CD4-positive, alpha-beta T cell (primary cell): Measurements from ENCODE around the gene HS6ST2. TPM values are rescaled to one million over a fixed set of nuclear protein-coding genes. Genes with fewer than 3 reads are reported as not detected.

Experiments used
- ATAC-seq: fragments of 200-7000 bp; cut with Tn5 transposase; one replicate; pipeline ENCODE4 v1.10.0; 2022; ENCODE audit warnings: mild to moderate bottlenecking; ENCODE audit not compliant: poor library complexity
- CTCF ChIA-PET: fragments of 350-600 bp; sonication (Branson Sonifier 250); formaldehyde crosslinking; loops from one replicate; lab custom pipeline; 2021; ENCODE audit warnings: antibody characterized with exemption, inconsistent platforms; lab: Charles Lee
- POLR2A ChIA-PET: fragments of 350-600 bp; sonication (Branson Sonifier 250); formaldehyde crosslinking; loops from one replicate; lab custom pipeline; 2021; ENCODE audit warnings: antibody characterized with exemption, inconsistent platforms; lab: Charles Lee
- DNase-seq, 14 experiments: peaks; one replicate each; pipeline ENCODE4 v3.0.0-alpha.2; 2013 to 2020; ENCODE audit warnings: mixed read lengths in 2 of 14
- H3K27ac ChIP-seq, 2 donors: one replicate each; pipeline versions ENCODE4 v1.5.1 to v1.7.0; 2013; ENCODE audit warnings: low read length in 2 of 2, low read depth in 1 of 2, mild to moderate bottlenecking in 1 of 2
- H3K27me3 ChIP-seq, 2 experiments: 1 replicate in 1 of 2; 2 replicates in 1 of 2; pipeline versions ENCODE4 v1.6.1 to v1.7.0; 2013; ENCODE audit warnings: low read length in 2 of 2, control low read depth in 1 of 2, mild to moderate bottlenecking in 1 of 2, moderate library complexity in 1 of 2; ENCODE audit not compliant: insufficient read depth in 2 of 2, control insufficient read depth in 1 of 2
- H3K36me3 ChIP-seq: one replicate; pipeline ENCODE4 v1.6.1; 2013; ENCODE audit warnings: low read length, control low read depth; ENCODE audit not compliant: insufficient read depth
- H3K4me1 ChIP-seq: one replicate; pipeline ENCODE4 v1.6.1; 2013; ENCODE audit warnings: low read length, control low read depth; ENCODE audit not compliant: insufficient read depth
- H3K4me3 ChIP-seq: one replicate; pipeline ENCODE4 v1.5.1; 2013; ENCODE audit warnings: mild to moderate bottlenecking, low read length, moderate library complexity
- H3K9me3 ChIP-seq, 2 experiments: 1 replicate in 1 of 2; 2 replicates in 1 of 2; pipeline versions ENCODE4 v1.6.1 to v1.7.0; 2013; ENCODE audit warnings: low read length in 2 of 2, mild to moderate bottlenecking in 2 of 2, control low read depth in 1 of 2, moderate library complexity in 1 of 2; ENCODE audit not compliant: control insufficient read depth in 1 of 2, insufficient read depth in 1 of 2
- H3K27ac Mint-ChIP-seq: one replicate; pipeline ENCODE4 v1.8.0; 2020; ENCODE audit warnings: mixed read lengths
- H3K27me3 Mint-ChIP-seq: one replicate; pipeline ENCODE4 v1.8.0; 2021; ENCODE audit warnings: mixed read lengths
- H3K36me3 Mint-ChIP-seq: one replicate; pipeline ENCODE4 v1.8.0; 2021; ENCODE audit warnings: low read depth, mixed read lengths
- H3K4me1 Mint-ChIP-seq: one replicate; pipeline ENCODE4 v1.8.0; 2021; ENCODE audit warnings: low read depth, mixed read lengths
- H3K4me3 Mint-ChIP-seq: one replicate; pipeline ENCODE4 v1.8.0; 2020; ENCODE audit warnings: mild to moderate bottlenecking, mixed read lengths
- H3K9me3 Mint-ChIP-seq: one replicate; pipeline ENCODE4 v1.8.0; 2020; ENCODE audit warnings: mixed read lengths
- intact Hi-C, 2 experiments: fragments of 100-400 bp; cut with DNase I in 1 of 2; cut with micrococcal nuclease in 1 of 2; formaldehyde crosslinking; loops; one replicate each; pipeline versions ENCODE4 v1.15.1 to v1.9.0; 2023 to 2025; cut with DNase I, micrococcal nuclease
- total RNA-seq, 174 experiments: library from RNA in 2 of 174; stranded (reverse) in 2 of 174; gene quantifications; one replicate each; pipeline ENCODE4 v1.2.3 and lab custom pipeline; 2021 to 2026
- TF ChIP-seq, protein P1 (sequence below): fragments of 200-600 bp; IDR thresholded peaks from one replicate; pipeline ENCODE4 v1.8.0; 2022; ENCODE audit warnings: antibody characterized with exemption, mild to moderate bottlenecking

The HS6ST2 gene
- total RNA-seq, 2 experiments from 2014 or later, result not detected

DNA sequence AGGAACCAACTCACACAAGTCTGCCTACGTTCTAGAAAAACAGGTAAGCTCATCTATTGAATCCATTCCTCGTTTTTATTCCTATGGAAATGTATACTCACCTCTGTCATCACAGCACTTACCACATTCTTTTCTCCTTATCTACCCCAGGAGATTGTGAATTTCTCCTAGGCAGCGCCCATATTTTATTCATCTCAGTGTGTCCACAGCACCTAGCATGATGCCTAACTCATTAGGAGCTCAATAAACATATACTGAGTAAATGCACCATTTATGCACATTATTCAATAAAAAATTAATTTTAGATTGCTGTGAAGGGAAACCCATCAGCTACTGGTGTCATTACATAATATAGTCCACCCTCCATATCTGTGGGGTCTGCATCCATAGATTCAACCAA is 363.4 kb downstream of the HS6ST2 start:
- H3K36me3 Mint-ChIP-seq, result no peaks in the 10 kb centered on the region
- H3K27me3 ChIP-seq, result no peaks in the 10 kb centered on the region
- ATAC-seq, result no peak
- H3K27me3 Mint-ChIP-seq, result no peaks in the 10 kb centered on the region
- intact Hi-C loops, result loop anchor here (5.0 kb wide), 1 partner anchor 303 kb away; no protein-coding TSS in a partner anchor
- no peaks in the 10 kb centered on the region for H3K36me3 ChIP-seq
- ChIA-PET POLR2A (no interaction called here), CTCF (no interaction called here)
- TF ChIP-seq, protein P1, sequence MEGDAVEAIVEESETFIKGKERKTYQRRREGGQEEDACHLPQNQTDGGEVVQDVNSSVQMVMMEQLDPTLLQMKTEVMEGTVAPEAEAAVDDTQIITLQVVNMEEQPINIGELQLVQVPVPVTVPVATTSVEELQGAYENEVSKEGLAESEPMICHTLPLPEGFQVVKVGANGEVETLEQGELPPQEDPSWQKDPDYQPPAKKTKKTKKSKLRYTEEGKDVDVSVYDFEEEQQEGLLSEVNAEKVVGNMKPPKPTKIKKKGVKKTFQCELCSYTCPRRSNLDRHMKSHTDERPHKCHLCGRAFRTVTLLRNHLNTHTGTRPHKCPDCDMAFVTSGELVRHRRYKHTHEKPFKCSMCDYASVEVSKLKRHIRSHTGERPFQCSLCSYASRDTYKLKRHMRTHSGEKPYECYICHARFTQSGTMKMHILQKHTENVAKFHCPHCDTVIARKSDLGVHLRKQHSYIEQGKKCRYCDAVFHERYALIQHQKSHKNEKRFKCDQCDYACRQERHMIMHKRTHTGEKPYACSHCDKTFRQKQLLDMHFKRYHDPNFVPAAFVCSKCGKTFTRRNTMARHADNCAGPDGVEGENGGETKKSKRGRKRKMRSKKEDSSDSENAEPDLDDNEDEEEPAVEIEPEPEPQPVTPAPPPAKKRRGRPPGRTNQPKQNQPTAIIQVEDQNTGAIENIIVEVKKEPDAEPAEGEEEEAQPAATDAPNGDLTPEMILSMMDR, result no peak
- H3K4me3 Mint-ChIP-seq, result no peak overlapping the region
- H3K9me3 Mint-ChIP-seq, result no peaks in the 10 kb centered on the region
- no peak overlapping the region for H3K27ac ChIP-seq
- no peak overlapping the region for H3K27ac Mint-ChIP-seq
- H3K4me1 Mint-ChIP-seq, result no peaks in the 10 kb centered on the region
- H3K4me3 ChIP-seq, result no peak overlapping the region
- no peaks in the 10 kb centered on the region for H3K4me1 ChIP-seq
- DNase-seq, result no peak
- no peaks in the 10 kb centered on the region for H3K9me3 ChIP-seq

DNA sequence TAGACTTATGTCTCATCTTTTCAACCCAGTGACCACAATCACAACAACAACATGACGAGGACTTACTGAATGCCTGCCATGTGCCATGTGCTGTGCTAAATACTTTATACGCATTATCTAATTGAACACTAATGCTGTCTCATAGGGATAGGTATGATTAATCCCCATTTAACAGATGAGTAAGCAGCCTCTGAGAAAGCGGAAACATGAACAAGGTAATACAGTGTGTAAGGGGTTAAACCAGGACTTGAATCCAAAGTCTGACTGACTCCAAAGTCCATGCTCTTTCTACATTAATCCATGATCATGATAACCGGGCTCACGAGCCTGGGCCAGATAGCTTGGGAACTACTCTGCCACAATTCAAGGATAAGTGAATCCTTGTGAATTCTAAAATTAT is 364.3 kb downstream of the HS6ST2 start:
- H3K9me3 ChIP-seq, result no peaks in the 10 kb centered on the region
- intact Hi-C loops, result loop anchor here (5.0 kb wide), 1 partner anchor 302 kb away; no protein-coding TSS in a partner anchor
- H3K27ac Mint-ChIP-seq, result no peak overlapping the region
- no peak overlapping the region for H3K27ac ChIP-seq
- no peak for ATAC-seq
- ChIA-PET POLR2A (no interaction called here), CTCF (no interaction called here)
- no peak for DNase-seq
- H3K27me3 ChIP-seq, result no peaks in the 10 kb centered on the region
- no peaks in the 10 kb centered on the region for H3K4me1 Mint-ChIP-seq
- no peaks in the 10 kb centered on the region for H3K36me3 ChIP-seq
- no peaks in the 10 kb centered on the region for H3K27me3 Mint-ChIP-seq
- no peaks in the 10 kb centered on the region for H3K4me1 ChIP-seq
- H3K9me3 Mint-ChIP-seq, result no peaks in the 10 kb centered on the region
- no peak overlapping the region for H3K4me3 Mint-ChIP-seq
- TF ChIP-seq, protein P1, result no peak
- H3K4me3 ChIP-seq, result no peak overlapping the region
- no peaks in the 10 kb centered on the region for H3K36me3 Mint-ChIP-seq

DNA sequence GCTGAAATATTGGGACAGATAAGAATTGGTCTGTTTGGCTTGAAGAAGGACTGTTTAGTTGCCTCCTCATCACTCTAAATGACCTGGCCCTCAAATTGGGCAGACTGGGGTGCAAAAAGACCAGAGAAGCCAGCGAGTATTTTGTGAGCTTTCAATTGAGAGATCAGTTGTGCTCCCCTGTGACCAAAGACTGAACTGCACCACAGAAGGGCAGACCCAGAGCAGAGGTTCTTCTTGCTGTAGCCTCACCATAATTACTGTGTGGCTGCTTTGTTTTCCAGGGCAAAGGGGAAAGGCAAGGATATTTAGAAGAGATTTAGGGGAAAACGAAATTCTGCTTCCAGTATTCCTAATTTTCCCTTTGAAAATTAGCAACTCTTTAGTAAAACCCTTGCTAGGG is 365.5 kb downstream of the HS6ST2 start:
- Histone ChIP-seq H3K27ac (no peak overlapping the region), H3K36me3 (no peaks in the 10 kb centered on the region), H3K4me3 (no peak overlapping the region), H3K4me1 (no peaks in the 10 kb centered on the region), H3K9me3 (no peaks in the 10 kb centered on the region), H3K27me3 (no peaks in the 10 kb centered on the region)
- intact Hi-C loops, result loop anchor here (5.0 kb wide), 1 partner anchor 301 kb away; no protein-coding TSS in a partner anchor
- no peaks in the 10 kb centered on the region for H3K27me3 Mint-ChIP-seq
- no peak overlapping the region for H3K27ac Mint-ChIP-seq
- no peaks in the 10 kb centered on the region for H3K4me1 Mint-ChIP-seq
- ATAC-seq (peak; percentile 48), DNase-seq (peak in 3 of 14 experiments; percentile 9 to 32 (median 30))
- H3K4me3 Mint-ChIP-seq, result no peak overlapping the region
- ChIA-PET CTCF (interaction anchor here (1.0 to 1.2 kb wide), 3 partner anchors 112 to 751 kb away, joined by 3 read pairs; no protein-coding TSS in a partner anchor), POLR2A (no interaction called here)
- no peaks in the 10 kb centered on the region for H3K36me3 Mint-ChIP-seq
- TF ChIP-seq, protein P1, result no peak
- no peaks in the 10 kb centered on the region for H3K9me3 Mint-ChIP-seq
